Activated T-helper 1 cell treated with Interleukin-2 at 50 U/mL for 16 hours (primary cell): ENCODE measurements around the gene GLG1.
"Not testable (repeated sequence)": the region's sequence is repeated elsewhere in the genome, so short reads cannot be mapped to it uniquely, and the experiment has no call there.

Experiments
- DNase-seq: peaks from one replicate; pipeline ENCODE4 v3.0.0-alpha.2; 2020; ENCODE audit warnings: low read depth

The GLG1 gene

DNA sequence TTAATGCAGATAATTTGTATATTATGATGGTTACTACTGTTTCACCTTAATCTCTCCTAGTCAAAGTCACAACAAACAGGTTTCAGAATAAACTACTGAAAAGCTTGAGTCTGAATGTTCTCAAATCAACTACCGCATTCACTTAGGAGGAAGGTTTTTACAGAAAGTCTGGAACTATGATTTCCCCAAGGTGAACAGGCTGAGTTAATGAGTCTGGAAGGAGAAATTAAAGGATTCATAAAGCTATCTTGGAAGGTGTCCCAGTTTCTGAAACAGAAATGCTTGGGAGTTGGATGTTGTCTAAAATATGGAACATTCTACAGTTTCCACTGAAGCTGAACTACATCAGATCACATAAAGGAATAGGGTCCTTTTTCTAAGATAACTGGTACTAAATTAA is 69.2 kb downstream of the GLG1 start:
- DNase-seq = not testable (repeated sequence)

DNA sequence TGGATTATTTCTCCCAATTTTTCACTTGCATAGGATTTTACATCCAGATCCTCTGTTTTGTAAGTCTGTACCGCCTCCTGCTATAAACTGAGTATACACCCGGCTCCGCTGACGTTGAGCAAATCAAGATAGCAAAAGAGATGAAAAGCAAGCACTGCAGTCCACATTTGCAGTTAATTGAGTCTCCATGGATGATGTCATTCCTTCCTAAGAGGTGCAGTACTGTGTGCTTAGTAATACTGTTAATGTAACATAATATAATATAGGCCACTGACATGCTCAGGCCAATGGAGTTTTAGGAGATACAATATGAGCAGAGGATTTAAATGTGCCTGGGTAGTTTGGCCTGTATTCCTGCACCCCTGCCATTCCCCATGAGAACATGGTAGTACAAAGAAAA is 72.3 kb downstream of the GLG1 start:
- not testable (repeated sequence) for DNase-seq

DNA sequence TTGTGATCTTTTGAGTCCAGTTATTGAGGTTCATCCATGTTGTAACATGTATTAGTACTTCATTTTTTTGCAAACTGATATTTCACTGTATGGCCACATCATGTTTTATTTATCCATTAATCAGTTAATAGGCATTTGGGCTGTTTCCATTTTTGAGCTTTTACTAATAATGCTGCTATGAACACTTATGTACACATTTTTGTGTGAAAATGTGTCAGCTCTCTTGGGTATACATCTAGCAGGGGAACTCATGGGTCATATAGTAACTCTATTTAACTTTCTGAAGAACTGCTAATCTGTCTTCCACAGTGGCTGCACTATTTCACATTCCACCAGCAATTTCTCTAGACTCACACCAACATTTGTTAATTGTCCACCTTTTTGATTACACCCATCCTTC is 82.0 kb downstream of the GLG1 start:
- no peak for DNase-seq

DNA sequence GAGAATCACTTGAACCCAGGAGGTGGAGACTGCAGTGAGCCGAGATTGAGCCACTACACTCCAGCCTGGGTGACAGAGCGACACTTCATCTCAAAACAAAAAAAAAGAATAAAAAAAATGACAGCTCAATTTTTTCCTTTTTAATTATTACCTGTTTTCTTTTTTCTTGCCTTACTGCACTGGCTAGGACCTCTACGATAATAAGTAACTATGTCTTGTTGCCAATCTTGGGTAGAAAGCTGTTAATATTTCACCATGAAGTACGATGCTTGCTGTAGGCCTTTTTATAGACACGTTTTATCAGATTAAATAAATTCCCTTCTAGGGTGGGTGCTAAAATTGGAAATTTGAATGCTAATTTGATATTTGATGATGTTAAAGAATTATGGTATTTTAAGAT is 82.8 kb downstream of the GLG1 start:
- DNase-seq = no peak

DNA sequence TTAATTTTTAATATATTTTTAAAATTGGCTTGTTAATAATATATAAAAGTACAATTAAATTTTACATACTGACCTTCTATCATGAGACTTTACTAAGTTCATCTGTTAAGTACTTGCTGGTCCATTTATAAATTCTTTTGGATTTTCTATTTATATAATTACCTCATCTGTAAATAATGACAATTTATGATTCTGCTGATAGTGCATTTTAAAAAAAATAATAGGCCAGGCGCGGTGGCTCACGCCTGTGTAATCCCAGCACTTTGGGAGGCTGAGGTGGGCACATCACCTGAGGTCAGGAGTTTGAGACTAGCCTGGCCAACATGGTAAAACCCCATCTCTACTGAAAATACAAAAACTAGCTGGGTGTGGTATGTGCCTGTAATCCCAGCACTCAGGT is 83.2 kb downstream of the GLG1 start:
- not testable (repeated sequence) for DNase-seq

DNA sequence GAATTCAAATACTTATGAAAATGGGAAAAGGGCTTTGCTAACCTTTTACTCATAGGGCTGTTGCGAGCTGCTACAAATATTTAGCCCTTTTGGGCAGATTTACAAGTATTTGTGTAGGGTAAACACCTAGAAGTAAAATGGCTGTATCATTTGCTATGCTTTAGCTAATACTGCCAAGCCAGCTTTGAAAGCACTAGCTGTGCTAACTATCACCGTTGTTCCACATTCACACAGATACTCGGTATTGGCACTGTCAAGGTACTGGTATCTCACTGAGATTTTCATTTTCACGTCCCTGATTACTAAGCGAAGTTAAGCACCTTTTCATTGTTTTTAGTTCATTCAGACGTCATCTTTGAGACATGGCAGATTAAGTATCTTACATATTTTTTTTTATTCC is 84.8 kb downstream of the GLG1 start:
- DNase-seq = no peak

DNA sequence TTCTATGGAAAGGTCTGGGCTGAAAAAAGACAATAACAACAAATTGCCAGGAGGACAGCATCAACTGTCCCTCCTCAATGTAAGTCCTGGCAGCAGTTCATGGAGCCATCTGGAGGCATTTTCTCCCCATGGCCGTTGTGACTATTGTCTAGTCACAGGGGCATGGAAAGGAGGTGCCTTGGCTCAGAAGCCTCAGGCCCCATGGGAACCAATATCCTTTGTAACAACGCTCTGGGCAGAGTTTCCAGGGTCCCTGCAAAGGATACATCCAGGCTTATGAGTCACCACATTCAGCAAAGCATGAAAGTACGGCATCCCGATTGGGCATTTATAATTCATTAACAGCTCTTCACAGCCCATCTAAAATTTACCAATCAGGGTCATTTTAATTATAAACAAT is 85.2 kb downstream of the GLG1 start:
- DNase-seq = no peak

DNA sequence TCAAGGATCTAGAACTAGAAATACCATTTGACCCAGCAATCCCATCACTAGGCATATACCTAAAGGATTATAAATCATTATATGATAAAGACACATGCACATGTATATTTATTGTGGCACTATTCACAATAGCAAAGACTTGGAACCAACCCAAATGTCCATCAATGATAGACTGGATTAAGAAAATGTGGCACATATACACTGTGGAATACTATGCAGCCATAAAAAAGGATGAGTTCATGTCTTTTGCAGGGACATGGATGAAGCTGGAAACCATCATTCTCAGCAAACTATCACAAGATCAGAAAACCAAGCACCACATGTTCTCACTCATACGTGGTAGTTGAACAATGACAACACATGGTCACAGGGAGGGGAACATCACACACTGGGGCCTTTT is 88.0 kb downstream of the GLG1 start:
- not testable (repeated sequence) for DNase-seq

DNA sequence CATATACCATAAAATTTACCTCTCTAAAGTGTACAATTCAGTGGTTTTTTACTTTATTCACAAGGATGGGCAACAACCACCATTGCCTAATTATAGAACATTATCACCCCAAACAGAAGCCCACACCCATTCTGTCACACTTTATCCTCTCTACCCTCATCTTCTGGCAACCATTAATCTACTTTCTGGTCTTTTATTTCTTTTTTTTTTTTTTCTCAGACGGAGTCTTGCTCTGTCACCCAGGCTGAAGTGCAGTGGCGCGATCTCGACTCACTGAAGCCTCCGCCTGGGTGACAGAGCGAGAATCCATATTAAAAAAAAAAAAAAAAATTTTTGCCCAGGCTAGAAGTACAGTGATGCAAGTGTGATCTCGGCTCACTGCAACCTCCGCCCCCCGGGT is 95.0 kb downstream of the GLG1 start:
- no peak for DNase-seq

DNA sequence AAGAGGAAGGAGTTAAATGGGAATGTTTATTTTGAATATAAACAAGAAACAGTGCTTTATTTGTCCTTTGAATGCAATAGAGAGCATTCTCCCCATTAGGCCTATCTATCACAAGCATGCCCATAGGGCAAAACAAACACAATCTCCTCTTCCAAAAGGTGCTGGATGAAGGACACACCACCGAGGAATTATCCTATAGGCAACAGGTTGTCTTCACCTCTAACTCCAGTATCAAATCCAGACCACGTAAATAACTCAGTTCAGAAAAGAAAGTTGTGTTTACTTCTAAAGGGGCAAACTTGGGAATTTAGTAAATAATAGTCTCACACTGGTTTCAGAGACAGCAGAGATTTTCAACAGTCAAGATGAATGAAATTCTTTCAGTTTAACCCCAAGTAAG is 101.9 kb downstream of the GLG1 start:
- DNase-seq = no peak

DNA sequence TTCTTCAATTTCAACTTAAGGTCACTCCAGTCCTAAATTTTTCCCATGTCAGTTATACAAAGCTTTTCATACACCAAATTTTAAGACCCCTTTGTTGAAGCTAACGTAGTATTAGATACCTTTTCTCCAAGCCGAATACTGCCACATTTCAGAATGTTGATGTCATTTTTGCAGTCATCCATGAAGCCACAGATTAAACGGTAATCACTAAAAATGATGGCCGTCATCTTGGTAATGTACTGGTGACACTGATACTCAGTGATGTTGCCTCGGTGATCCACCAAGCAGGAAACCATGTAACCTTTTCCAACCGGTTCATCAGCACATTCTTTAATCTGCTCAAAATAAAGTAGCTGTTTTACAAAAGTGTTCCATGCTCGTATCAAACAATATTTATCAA is 103.5 kb downstream of the GLG1 start:
- DNase-seq = no peak

DNA sequence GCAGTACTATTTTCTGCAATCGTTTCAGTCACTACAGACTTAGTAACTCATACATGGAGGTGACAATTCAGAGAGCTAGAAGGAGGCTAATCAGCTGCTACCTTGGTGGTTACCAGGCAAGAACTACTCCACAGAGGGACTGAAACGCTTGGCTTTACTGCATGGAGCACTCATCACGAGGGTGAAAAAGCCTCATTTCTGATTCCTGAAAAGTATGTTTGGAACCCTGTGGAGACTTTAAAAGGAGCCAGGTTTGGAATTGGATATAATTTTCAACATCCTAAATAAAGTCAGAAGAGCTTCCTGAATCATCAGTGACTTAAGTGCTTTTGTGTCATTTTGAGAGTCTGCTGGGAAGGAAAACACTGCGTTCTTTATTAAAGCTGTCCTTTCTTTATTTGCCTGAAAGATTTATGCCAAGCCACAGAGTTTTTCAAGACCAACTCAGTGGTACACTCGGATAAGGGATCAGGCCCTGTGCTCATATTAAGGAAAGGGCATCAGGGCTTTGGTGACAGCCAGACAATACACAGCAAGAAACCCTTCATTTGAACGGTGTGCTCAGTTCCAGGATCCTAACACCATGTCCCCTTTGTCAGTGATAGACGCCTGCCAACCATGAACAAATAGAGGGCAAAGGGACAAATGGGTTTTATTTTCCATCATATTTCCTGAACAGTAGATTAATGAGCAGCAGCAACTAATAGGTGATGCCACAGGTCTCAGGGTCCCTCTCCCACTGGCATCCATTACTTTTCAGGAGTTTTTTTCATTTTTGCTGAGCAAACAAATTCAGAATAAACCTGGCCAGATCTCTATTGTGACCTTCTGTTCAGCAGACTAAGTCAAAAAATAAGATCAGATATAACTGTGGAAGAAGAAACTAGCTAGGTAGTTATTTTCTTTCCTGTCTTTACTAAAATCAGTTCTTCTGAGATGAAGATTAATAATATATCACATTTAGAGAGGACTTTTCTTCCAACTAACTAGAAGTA is 105.1 kb downstream of the GLG1 start:
- no peak for DNase-seq

DNA sequence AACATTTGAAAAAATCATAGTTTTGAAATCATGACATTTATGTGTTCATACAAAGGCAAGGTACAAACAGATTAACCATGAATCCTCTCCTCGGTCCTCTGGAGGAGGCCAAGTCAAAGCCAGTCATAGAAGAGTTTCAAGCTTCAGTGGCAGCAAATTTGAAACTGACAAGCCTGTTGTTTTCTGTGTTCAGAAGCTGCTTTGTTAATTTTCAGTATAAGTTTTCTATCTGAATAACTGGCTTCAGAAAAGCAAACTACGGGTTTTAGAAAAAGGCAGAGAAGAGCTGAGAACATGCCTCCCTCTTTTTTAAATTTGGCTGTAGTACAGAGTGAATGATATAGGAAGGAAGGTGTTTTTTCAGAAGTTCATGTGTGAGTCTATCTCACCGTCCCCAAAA is 106.0 kb downstream of the GLG1 start:
- DNase-seq = no peak

DNA sequence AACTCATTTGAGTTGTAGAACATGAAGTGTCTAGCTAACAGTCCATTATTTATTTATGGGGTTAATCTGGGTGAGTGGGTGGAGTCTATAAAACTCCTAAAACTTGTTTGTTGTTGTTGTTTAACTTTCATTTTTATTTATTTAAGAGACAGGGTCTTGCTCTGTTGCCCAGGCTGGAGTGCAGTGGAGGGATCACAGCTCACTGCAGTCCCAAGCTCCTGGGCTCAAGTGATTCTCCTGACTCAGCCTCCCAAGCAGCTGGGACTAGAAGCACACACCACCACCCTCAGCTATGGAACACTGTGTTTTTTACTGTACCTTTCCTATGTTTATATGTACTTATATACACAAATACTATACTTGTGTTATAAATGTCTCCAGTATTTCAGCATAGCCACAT is 107.8 kb downstream of the GLG1 start:
- no peak for DNase-seq

DNA sequence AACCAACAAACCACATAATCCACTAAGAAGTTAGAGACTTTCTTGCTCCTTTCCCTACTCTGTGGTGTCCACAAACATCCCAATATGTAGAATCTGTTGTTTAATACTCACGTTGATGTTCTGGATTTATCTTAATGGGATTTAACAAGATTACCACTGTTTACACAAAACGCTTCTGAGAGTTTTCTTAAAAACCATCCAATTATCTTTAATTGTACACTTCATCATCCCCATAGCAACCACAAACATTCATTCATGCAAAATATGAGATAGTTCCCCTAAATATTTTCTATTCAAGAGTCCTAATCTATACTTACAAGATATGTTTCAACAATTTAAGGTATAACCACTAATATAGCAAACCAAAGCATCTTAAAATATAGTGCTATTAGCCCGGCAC is 109.2 kb downstream of the GLG1 start:
- no peak for DNase-seq

DNA sequence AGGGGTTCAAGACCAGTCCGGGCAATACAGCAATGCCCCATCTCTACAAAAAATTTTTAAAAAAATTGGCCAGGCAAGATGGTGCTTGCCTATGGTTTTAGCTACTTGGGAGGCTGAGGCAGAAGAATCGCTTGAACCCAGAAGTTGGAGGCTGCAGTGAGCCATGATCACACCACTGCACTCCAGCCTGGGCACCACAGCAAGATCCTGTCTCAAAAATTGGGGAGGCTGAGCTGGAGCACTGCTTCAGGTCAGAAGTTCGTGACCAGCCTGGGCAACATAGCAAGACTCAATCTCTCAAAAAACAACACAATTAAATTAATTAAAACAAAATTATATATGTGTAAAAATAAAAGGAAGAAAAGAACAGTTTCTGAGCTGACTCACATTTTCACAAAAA is 110.9 kb downstream of the GLG1 start:
- no peak for DNase-seq

DNA sequence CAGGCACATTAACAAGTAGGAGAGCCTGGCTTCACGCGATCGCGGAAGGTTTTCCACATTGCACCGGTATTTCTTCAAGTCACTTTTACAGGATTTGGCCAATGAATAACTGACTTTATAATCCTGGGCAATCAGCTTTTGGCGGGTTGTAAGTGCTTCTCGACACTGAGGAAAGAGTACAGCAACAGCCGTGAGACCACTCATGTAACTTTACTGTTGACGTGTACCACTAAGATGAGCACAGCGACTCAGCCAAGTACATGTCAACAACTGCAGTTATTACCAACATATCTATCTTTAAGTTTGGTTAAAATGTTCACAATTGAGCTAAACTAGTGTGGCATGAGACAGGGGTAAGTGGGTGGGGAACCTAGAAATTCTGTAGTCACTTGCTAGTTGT is 113.9 kb downstream of the GLG1 start:
- no peak for DNase-seq

DNA sequence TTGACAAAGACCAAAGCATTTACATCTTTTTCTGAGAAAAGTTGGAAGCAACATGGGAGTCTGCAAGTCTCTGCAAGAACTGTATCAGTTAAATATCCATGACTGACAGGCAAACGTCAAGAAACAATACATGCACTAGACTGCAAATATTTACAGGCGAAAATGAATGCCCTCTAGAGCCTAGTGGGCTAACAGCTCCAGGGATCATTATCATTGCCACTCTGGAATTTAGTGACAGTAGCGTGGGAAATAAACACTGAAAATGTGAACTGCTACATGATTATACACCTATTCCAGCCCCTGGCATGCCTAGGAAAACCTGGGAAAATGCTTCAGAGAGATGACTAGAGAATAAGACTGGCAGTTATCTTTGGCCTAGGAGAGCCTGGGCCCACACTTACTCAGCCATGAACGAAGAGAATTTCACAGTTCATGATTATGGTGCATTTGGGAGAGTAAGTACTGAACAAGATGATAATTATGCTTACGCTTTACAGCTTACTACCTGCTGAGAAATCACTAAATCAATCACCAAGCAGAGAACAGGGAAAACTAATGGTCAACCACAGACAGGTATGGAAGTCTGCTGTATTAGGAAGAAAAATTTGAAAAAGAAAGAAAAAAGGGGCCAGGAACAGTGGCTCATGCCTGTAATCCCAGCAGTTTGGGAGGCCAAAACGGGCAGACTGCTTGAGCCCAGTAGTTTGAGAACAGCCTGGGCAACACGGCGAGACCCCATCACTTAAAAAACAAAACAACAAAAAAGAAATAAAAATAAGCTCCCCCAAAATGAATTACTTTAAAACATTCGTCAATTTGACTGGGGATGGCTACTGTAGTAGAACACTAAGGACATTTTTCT is 119.0 kb downstream of the GLG1 start:
- no peak for DNase-seq

DNA sequence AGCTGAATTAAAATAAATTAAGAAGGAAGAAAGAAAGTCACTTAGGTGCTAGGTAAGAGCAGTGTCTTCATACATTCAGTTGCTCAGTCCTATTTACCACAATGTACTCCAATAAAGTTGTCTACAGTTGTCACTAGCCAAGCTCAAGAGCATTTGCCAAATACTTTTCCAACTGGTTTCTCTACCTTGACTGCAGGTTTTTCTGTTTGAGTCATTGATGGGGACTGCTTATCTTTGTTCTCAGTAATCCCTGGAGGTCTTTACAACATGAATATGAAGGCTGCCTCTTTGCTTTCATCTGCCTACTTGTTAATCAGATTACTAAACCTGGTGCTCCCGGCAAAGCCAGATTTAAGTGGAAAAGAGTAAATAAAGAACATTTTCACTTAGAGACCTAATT is 121.0 kb downstream of the GLG1 start:
- no peak for DNase-seq

DNA sequence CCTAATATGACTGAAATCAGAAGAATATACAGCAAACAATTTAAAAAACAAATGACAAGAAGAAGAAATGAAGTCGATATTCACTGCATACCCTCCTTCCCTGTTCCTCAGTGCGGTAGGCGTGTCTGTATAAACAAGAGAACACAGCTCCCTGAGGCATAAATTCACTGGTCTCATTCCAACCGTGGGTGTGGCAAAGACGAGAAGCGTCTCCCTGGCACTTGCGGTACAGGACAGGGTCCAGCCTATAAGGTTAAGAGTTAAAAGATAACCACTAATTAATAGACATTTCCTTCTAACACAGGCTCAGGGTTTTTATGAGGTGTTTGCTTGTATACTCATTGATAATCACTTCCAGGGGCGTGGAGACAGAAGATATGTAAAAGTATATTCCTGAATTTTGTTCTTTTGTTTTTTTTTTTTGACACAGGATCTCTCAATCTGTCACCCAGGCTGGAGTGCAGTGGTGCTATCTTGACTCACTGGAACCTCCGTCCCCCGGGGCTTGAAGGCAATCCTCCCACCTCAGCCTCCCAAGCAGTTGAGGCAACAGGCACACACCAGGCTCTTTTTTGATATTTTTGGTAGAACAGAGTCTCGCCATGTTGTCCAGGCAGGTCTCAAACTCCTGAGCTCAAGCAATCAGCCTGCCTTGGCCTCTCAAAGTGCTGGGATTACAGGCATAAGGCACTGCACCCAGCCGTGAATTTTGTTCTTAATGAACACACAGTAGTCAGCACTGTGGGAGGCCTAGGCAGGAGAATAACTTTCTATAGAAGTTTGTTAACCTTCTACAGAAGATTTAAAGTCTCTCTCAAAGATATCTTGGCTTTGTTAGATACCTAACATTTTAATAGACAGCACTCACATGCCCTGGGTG is 126.5 kb downstream of the GLG1 start:
- no peak for DNase-seq

DNA sequence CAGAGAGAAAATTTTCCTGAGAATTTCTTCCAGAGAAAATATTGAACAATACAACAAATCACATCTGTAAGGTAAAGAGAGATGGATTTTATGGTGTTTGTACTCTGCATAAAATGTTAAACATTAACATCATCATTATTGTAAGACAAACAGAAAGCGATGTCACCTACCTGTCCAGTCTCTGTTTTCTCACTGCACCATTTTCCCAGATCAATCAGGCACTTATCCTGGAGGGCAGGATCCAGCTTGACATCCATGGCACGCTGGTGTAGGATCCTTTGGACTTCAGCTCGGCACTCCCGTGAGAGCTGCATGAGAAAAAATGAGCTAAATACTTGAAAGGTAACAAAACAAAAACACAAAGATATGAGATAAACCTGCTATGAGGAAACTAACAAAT is 129.7 kb downstream of the GLG1 start:
- no peak for DNase-seq

DNA sequence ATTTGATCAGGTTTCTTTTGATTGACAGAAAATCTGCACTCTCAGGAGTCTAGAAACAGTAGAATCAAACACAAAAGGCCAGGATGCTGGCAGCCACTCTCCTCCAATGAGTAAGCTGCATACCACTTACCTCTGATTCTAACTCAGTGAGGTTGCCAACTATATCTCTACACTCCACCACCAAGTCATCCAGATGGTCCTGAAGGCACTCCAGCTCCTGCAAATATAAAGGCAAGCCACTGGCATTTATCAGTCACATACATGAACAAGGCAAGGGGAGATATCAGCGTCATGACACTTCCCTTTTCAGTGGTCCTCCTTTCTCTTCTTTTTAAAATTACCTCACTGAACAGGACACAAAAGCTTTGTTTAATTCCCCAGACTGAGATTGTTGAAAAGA is 132.5 kb downstream of the GLG1 start:
- DNase-seq = no peak
